HUES6 (cell line): ENCODE data around the gene LTBP1.

Source experiments
- H3K27ac ChIP-seq: 2 replicates; pipeline ENCODE4 v1.7.0; 2013; ENCODE audit warnings: low read depth, mild to moderate bottlenecking, low read length, inconsistent platforms
- H3K27me3 ChIP-seq: 2 replicates; pipeline ENCODE4 v1.6.1; 2013; ENCODE audit warnings: low read length; ENCODE audit not compliant: control insufficient read depth, insufficient read depth
- H3K36me3 ChIP-seq: 2 replicates; pipeline ENCODE4 v1.6.1; 2013; ENCODE audit warnings: low read length; ENCODE audit not compliant: control insufficient read depth, insufficient read depth
- H3K4me1 ChIP-seq: 2 replicates; pipeline ENCODE4 v1.6.1; 2013; ENCODE audit warnings: low read length; ENCODE audit not compliant: control insufficient read depth, insufficient read depth
- H3K4me3 ChIP-seq: 2 replicates; pipeline ENCODE4 v1.5.1; 2013; ENCODE audit warnings: low read depth, low read length
- H3K9ac ChIP-seq: one replicate; pipeline ENCODE4 v1.6.1; 2013; ENCODE audit warnings: mild to moderate bottlenecking, low read length
- H3K9me3 ChIP-seq: 2 replicates; pipeline ENCODE4 v1.6.1; 2013; ENCODE audit warnings: low read depth, low read length; ENCODE audit not compliant: control insufficient read depth, insufficient read depth

Gene LTBP1

DNA sequence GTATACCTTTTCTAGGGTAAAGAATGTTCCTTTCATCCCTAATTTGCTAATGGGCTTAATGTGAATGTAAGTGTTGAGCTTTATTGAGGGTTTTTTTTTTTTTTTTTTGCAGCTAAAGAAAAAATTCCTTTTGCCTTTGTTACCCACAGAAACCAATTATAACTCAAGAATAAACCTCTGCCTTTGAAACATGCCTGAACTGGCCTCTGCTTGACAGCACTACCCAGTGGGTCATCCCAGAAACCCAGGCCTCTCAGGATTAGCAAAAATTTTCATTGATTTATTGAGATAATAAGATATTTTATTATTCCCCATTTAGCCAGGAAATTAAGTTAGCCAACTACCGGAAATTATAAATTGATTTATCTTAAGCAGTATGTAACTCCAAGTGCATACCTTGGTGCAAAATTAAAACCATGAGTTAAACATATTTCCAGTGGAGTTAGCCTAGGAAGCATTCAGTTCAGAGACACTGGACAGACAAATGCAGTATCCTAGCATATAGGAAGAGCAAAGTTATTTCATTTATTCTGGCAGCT, 462.7 kb downstream of the LTBP1 start:
- Histone ChIP-seq H3K4me3 (no peak overlapping the region), H3K9me3 (peaks cover 9% of the 10 kb centered on the region), H3K27me3 (no peaks in the 10 kb centered on the region), H3K9ac (no peak overlapping the region), H3K27ac (no peak overlapping the region), H3K4me1 (no peaks in the 10 kb centered on the region; the same call in 1 of the 2 replicates), H3K36me3 (no peaks in the 10 kb centered on the region)

GRCh38 chr2:33411765-33412164, 465.0 kb downstream of the LTBP1 start:
- Histone ChIP-seq H3K36me3 (no peaks in the 10 kb centered on the region), H3K9ac (no peak overlapping the region), H3K27me3 (no peaks in the 10 kb centered on the region), H3K27ac (no peak overlapping the region), H3K4me3 (no peak overlapping the region), H3K4me1 (no peaks in the 10 kb centered on the region), H3K9me3 (peaks cover 9% of the 10 kb centered on the region)

DNA sequence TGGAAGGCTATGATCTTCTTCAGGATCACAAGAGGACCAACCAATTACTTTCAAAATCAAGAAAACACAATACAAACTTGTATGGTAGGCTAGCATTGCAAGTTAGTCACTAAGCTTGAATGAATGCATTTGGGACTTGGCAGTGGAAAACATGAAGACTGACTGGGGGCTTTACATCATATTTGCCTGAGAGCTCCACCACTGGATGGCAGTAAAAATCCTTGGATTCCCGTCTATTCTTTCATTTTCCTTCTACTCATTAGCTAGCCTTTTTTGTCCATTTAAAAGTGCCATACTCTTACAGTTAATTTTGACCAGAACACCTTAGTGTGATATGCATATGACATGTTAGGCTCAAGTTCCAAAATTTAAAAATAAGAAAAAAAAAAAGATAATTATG, 466.2 kb downstream of the LTBP1 start:
- H3K27ac ChIP-seq = no peak overlapping the region

GRCh38 chr2:33419581-33420200, 472.9 kb downstream of the LTBP1 start:
- Histone ChIP-seq H3K4me3 (no peak overlapping the region), H3K4me1 (peaks cover 5% of the 10 kb centered on the region), H3K27me3 (no peaks in the 10 kb centered on the region), H3K9ac (no peak overlapping the region), H3K9me3 (no peaks in the 10 kb centered on the region), H3K36me3 (no peaks in the 10 kb centered on the region), H3K27ac (no peak overlapping the region)

More for the DNA sequence above, 466.2 kb downstream of the LTBP1 start:
- Histone ChIP-seq H3K4me3 (no peak overlapping the region), H3K4me1 (no peaks in the 10 kb centered on the region), H3K9me3 (peaks cover 7% of the 10 kb centered on the region), H3K36me3 (no peaks in the 10 kb centered on the region), H3K9ac (no peak overlapping the region), H3K27me3 (no peaks in the 10 kb centered on the region)

- Histone ChIP-seq H3K9ac (no peak overlapping the region), H3K4me1 (peaks cover 5% of the 10 kb centered on the region), H3K27me3 (no peaks in the 10 kb centered on the region)
These were observed 474.0 kb downstream of the LTBP1 start for GRCh38 chr2:33420726-33421125.

DNA sequence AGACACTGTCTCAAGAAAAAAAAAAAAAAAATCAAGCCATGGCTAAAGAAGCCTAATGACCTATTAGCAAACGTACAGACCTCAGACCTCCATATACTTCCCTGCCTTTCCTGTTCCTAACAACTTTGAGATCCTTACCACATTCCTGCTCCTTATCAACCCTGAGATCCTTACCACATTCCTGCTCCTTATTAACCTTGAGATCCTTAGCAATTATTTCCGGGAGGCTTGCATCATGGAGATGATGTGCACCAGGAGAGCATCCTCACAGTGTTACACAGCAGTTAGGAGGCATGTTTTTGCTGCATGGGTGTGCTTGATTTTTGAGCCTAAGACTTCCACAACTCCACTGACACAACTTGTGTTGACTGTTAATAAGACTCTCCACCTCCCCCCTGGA, 475.1 kb downstream of the LTBP1 start:
- peaks cover 5% of the 10 kb centered on the region for H3K4me1 ChIP-seq
- H3K36me3 ChIP-seq = no peaks in the 10 kb centered on the region
- H3K27ac ChIP-seq = no peak overlapping the region
- no peak overlapping the region for H3K4me3 ChIP-seq
- H3K9ac ChIP-seq = no peak overlapping the region
- no peaks in the 10 kb centered on the region for H3K27me3 ChIP-seq
- H3K9me3 ChIP-seq = no peaks in the 10 kb centered on the region

More at GRCh38 chr2:33420726-33421125, 474.0 kb downstream of the LTBP1 start:
- H3K36me3 ChIP-seq = no peaks in the 10 kb centered on the region
- H3K4me3 ChIP-seq = no peak overlapping the region
- H3K9me3 ChIP-seq = no peaks in the 10 kb centered on the region
- H3K27ac ChIP-seq = no peak overlapping the region

- no peaks in the 10 kb centered on the region for H3K9me3 ChIP-seq
- H3K4me3 ChIP-seq = no peak overlapping the region
- H3K27me3 ChIP-seq = no peaks in the 10 kb centered on the region
- no peaks in the 10 kb centered on the region for H3K36me3 ChIP-seq
- no peak overlapping the region for H3K9ac ChIP-seq
- H3K27ac ChIP-seq = no peak overlapping the region
- peaks cover under 1% of the 10 kb centered on the region for H3K4me1 ChIP-seq
These were observed 478.4 kb downstream of the LTBP1 start for GRCh38 chr2:33425161-33425560.

DNA sequence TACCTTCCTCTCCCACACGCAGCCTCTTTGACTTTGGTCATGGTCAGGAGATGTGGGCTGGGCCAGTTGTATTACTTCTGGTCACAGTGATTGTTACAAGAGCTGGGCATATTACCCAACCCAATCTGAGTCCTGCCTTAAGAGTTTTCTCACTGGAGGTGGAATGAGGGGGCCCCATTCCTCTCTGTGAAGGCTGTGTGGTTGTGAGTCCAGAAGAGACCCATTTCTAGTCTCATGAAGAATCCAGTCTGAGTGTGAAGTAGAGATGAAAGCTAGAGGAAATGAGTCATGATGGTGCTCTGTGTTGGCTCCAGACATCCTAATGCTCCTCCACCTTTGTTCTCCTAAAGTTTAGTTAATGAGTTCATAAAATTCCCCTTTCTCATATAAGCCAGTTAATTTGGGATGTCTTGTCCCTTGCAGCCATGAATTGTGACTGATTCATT, 478.9 kb downstream of the LTBP1 start:
- Histone ChIP-seq H3K27me3 (no peaks in the 10 kb centered on the region), H3K9ac (no peak overlapping the region), H3K4me3 (no peak overlapping the region), H3K36me3 (no peaks in the 10 kb centered on the region), H3K4me1 (no peaks in the 10 kb centered on the region), H3K27ac (no peak overlapping the region), H3K9me3 (no peaks in the 10 kb centered on the region)

DNA sequence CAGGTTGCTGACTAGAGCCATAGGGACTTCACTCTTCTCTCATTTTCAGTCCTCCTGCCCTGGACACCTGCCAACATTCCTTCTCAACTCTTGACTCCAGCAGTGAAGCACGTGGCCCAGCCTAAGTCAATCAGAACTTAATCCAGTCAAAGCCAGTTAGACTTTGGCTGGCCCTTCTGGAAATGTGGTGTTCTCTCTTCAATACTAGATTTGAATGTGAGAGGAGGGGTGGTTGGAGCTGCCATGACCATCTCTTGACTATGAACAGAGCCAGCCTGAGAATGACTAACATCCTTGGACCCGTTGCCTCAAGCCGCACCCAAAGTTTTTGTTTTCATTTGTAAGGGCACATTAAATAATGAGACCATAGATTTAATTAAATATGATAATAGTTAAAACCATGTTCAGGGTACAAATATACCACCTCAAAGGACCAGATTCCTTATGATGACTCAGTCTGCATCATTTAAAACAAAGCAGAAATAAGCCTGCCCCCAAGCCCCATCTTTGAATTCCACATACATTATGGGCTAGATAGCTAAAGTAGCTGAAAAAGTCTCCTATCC, 480.0 kb downstream of the LTBP1 start:
- Histone ChIP-seq H3K4me3 (no peak overlapping the region), H3K27me3 (no peaks in the 10 kb centered on the region)

GRCh38 chr2:33430077-33430476, 483.3 kb downstream of the LTBP1 start:
- Histone ChIP-seq H3K27ac (no peak overlapping the region), H3K4me3 (no peak overlapping the region), H3K9ac (no peak overlapping the region), H3K36me3 (no peaks in the 10 kb centered on the region), H3K27me3 (no peaks in the 10 kb centered on the region), H3K4me1 (no peaks in the 10 kb centered on the region), H3K9me3 (no peaks in the 10 kb centered on the region)

More for the DNA sequence above, 480.0 kb downstream of the LTBP1 start:
- Histone ChIP-seq H3K4me1 (no peaks in the 10 kb centered on the region), H3K9me3 (no peaks in the 10 kb centered on the region), H3K27ac (no peak overlapping the region), H3K9ac (no peak overlapping the region), H3K36me3 (no peaks in the 10 kb centered on the region)

DNA sequence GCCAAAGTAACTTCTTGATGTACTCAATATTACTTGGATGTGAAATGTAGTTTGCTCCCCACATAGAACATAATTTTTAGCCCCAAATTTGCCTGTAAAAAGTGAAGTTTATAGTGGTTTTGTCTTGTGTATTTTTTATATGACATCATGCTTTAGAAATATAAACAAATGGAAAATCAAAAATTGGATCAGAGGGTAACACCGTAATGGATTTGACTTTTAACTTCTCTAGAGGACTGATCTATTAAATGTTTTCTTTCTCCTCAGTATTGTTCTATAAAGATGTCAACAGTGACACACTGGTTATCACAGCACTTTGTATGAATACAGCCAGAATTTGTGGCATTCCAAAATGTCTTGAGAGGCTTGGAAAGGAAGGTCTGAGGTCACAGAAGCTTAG, 484.1 kb downstream of the LTBP1 start:
- no peak overlapping the region for H3K9ac ChIP-seq
- no peaks in the 10 kb centered on the region for H3K9me3 ChIP-seq
- no peak overlapping the region for H3K27ac ChIP-seq
- no peak overlapping the region for H3K4me3 ChIP-seq
- no peaks in the 10 kb centered on the region for H3K4me1 ChIP-seq
- H3K36me3 ChIP-seq = no peaks in the 10 kb centered on the region
- no peaks in the 10 kb centered on the region for H3K27me3 ChIP-seq
